NK-92 (cell line): ENCODE measurements around the gene IRF2.

Experiments
- DNase-seq: peaks from one replicate; lab custom pipeline; 2025; ENCODE audit not compliant: unreplicated experiment; lab: John Stamatoyannopoulos, UW

The IRF2 gene

DNA sequence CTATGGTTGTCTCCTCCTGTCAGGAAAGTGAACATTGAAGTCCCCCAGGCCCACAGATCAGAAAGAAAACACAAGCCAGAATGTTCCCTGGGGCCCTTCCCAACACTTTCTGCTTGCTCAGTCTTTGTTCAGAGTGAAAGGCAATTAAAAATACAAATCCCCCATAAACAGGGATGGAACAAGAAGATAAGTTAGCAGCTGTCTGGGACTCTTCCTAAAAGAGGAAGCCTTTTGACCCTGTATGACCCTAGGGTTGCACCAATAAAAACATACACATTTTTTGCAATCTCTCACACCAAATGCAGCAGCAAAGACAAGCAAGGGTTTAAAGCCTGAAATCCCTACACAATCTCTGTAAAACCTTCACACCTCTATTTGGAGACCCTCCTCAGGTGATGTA lies 22.6 kb downstream of the IRF2 start:
- no peak for DNase-seq

- DNase-seq, result no peak
Measured at GRCh38 chr4:184450743-184451535, 23.4 kb downstream of the IRF2 start.

GRCh38 chr4:184450045-184450444 lies 24.3 kb downstream of the IRF2 start:
- no peak for DNase-seq

DNA sequence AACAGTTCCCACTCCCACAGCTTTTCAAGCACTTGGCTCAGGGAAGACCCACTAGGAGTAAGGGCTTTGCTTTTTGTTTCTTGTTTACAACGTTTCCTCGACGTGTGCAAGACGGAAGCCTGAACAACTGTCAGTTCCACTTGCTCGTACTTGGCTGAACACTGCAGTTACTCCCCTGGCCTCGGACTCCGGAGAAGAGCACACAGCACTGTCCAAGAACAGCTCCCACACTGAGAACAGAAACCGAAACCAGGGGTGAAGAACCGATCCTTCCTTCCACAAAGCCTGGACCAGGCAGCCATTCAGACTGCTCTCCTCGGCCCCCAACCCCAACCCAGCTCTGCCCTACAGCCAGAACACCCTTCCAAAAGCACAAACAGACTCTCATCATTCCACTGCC lies 25.5 kb downstream of the IRF2 start:
- no peak for DNase-seq

DNA sequence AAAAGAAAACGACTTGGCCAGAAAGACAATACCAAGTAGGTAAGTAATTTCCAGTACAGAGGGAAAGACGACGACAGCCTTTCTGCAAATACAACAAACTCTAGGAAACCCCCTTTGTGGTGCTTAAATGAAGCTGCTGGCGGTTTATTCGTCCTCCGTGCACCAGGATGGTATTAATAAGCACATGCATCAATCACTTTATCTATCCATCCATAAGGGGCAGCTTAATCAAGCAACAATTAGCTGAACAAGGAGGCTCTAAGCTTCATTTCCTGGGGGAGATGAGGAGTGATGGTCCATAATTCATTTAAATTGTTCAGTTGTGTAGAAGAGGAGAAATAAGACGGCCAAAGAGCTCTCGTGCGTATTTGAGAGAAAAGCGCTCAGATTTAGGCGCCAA lies 26.2 kb downstream of the IRF2 start:
- DNase-seq, result no peak

- DNase-seq, result no peak
Measured at GRCh38 chr4:184447664-184448063, 26.7 kb downstream of the IRF2 start.

DNA sequence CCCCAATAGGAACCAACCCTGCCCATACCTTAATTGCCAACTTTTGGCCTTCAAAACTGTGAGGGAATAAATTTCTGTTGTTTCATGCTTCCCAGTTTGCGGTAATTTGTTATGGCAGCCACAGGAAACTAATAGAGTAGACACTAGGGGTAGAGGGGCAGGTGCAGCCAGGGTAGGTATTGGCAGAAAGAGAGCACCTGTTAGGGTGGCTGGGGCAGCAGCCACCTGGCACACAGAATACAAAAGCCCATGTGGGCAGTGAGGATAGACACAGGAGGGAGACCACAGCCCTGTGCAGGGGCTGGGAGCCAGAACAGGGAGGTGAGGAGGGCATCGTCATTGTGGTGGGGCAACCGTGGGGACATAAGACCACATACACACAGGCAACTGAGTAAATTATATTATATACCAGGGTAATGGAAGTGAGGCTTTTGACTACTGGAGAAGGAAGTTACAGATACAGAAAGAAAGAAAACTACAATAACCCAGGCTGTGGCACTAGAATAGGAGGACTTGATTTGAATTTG lies 28.2 kb downstream of the IRF2 start:
- no peak for DNase-seq

DNA sequence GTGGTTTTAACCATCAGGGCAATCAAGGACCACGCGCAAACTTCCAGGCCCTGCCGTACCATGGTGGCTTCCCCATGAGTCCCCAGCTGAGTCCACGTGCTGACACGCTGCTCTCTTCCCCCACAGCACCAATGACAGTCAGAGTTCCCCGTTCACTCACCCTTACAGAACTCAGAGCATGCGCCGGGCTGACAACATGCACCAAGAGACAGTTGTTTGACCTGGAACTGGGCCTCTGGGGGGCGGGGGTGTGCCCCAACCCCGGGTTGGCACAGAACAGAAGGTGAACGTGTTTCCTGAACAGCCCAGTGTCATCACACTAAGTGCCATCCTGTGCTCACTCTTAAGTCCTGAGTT lies 29.4 kb downstream of the IRF2 start:
- no peak for DNase-seq

- no peak for DNase-seq
Measured at GRCh38 chr4:184444215-184444952, 30.0 kb downstream of the IRF2 start.

DNA sequence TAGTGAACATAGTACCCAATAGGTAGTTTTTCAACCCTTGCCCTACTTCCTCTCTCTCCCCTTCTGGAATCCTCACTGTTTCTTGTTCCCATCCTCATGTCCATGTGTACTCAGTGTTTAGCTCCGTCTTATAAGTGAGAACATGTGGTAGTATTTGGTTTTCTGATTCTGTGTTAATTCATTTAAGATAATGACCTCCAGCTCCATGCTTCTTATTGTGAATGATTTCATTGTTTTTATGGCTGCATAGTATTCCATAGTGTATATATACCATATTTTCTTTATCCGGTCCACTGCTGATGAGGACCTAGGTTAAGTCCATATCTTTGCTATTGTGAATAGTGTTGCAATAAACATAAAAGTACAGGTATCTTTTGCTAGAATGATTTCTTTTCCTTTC lies 31.0 kb downstream of the IRF2 start:
- DNase-seq, result no peak

DNA sequence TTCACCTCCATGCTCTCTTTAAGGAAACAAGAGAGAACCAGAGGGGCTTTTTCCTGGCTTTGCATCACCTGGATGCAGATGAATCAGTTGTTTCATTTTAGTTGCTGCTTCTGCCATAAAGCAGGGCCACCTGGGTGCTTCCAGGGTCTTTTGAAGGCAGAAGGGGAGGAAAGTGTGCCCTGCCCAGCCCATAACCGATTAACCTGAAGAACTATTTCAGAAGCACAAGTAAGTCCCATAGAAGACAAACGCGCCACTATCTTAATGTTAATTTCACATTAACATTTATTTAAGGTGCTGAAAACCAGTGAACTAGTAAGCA lies 32.1 kb downstream of the IRF2 start:
- DNase-seq, result no peak

DNA sequence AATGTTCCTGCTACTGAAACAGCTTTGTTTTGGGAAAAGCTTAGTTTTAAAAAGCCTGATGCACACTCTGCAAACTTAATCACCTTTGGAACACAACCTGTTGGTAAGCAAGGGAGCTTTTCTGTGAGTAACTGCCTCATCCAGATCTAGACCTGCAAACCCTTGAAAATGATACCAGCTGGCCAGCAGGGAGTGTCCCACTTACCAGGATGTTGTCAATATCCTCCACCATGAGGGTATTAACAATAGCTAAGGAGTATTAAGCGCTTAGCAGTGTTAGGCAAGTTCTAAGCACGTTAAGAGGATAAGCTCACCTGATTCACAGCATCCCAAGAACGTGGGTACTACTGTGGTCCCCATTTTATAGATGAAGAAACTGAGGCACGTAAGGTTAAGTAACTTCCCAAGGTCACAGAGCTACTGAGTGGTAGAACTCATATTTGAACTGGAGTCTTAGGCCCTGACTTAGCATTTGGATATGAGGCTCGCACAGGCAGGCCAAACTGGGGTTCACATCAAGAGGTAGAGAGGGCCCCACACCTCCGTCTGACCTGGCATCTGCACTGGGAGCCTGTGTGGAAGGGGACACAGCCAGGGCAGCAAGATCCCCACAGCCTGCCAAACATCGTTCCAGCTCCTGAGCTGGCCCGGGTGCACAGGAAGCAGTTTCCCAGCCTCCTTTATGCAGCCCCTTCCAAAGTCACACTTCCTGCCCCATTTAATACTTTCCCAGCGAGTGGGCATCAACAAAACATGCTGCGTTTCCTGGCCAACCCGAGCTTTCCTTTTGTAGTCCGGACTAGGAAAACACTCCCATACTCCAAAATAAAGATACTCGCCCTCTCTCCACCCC lies 32.7 kb downstream of the IRF2 start:
- no peak for DNase-seq

DNA sequence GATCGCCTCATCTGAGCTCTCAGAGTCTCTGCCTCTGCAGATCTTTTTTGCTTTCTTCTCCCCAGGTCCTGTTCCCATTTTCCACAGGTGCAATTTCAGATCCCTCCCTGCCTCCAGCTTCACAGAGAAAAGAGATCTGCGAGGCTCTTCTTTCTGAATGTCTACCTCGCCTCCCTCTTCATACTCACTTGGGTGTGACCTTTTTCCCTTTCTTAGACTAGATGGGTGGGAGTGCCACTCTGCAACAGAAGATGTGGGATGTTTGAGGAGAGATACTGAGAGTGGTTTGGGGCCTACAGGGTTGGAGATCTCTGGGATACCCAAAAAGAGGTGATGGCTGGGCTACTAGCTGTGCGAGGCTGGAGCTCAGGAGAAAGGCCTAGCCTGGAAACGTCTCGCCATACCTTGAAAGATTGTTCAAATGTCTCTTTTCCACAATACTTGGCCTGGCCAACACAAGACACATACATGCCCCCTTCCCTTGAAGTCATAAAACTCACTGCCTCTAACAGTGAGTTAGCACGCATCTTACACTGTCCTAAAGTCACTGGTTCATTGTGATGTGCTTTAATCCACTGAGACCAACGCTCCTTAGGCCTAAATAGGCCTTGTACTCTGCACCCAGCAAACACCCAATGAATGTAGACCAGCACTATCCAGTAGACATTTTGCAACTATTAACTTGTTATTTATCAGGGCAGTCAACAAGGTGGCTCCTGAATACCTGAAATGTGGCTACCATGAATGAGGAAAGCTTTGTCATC lies 33.6 kb downstream of the IRF2 start:
- no peak for DNase-seq

GRCh38 chr4:184439856-184440594 lies 34.3 kb downstream of the IRF2 start:
- no peak for DNase-seq

DNA sequence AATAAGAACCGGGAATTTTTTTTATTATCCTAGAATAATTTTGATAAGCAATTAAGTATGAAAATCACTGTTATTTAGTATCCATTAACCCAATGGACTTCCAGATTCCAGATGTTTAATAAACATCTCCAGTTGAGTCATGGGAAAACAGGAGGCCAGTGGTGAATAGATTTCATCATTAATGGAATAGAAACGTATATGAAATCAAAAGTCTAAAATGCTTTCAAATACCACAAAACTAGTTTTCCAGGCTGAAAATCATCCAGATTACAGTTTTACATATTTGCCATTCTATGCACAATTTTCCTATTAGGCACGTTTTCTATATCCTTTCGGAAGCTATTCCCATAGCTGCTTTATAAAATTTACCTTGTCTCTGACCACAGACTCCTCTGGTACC lies 35.0 kb downstream of the IRF2 start:
- no peak for DNase-seq

GRCh38 chr4:184438375-184438774 lies 36.0 kb downstream of the IRF2 start:
- DNase-seq, result no peak

GRCh38 chr4:184437565-184438265 lies 36.6 kb downstream of the IRF2 start:
- DNase-seq, result no peak

GRCh38 chr4:184434501-184435066 lies 39.8 kb downstream of the IRF2 start:
- DNase-seq, result no peak

DNA sequence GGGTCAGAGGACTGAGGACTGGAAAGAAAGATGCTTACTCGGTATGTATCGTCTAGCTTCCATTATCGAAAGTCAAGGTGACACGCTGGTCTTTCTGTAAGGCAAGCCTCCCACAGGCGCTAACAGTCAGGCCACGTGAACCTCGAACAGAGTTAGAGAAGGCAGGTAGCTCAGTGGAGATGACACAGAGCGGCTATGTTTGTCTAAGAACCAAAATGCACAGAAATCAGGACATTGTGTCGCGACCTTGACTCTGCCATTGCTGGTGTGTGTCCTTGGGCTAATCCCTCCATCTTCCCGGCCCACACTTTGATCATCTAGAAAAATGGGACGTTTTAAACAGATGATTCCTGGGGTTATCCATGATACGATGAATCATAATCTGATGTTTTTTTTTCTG lies 40.3 kb downstream of the IRF2 start:
- no peak for DNase-seq
